GM20000 (cell line): Measurements from ENCODE around the gene MUC5B.

Source experiments
- DNase-seq: peaks from one replicate; pipeline ENCODE4 v3.0.0; 2012; ENCODE audit warnings: low spot score
- TF ChIP-seq, protein P1 (sequence below): IDR thresholded peaks from 2 replicates; pipeline ENCODE4 v1.5.1; 2012; ENCODE audit warnings: mild to moderate bottlenecking, control low read depth; ENCODE audit errors: extremely low read depth, missing control alignments

Gene MUC5B

GRCh38 chr11:1283091-1283511 lies 60.2 kb downstream of the MUC5B start:
- no peak for DNase-seq
- TF ChIP-seq, protein P1, sequence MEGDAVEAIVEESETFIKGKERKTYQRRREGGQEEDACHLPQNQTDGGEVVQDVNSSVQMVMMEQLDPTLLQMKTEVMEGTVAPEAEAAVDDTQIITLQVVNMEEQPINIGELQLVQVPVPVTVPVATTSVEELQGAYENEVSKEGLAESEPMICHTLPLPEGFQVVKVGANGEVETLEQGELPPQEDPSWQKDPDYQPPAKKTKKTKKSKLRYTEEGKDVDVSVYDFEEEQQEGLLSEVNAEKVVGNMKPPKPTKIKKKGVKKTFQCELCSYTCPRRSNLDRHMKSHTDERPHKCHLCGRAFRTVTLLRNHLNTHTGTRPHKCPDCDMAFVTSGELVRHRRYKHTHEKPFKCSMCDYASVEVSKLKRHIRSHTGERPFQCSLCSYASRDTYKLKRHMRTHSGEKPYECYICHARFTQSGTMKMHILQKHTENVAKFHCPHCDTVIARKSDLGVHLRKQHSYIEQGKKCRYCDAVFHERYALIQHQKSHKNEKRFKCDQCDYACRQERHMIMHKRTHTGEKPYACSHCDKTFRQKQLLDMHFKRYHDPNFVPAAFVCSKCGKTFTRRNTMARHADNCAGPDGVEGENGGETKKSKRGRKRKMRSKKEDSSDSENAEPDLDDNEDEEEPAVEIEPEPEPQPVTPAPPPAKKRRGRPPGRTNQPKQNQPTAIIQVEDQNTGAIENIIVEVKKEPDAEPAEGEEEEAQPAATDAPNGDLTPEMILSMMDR, result no peak

DNA sequence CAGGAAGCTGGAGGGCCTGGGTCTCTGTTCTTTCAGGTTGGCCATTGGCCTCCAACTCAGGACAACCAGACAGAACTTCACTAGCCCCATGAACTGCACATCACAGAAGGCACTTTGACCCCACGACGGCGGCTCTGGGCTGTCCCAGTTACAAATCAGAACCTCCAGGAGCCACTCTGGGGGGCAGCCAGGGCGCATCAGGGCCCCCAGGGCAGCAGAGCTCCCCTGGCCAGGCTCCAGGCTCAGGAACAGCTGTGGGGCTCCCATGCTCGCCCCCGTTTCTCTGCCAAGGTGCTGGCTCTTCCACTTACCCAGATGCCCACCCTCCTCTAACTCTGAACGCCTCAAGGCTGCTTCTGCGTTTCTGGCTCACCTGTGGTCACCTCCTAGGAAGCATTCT lies 61.0 kb downstream of the MUC5B start:
- no peak for DNase-seq
- TF ChIP-seq, protein P1, result no peak

DNA sequence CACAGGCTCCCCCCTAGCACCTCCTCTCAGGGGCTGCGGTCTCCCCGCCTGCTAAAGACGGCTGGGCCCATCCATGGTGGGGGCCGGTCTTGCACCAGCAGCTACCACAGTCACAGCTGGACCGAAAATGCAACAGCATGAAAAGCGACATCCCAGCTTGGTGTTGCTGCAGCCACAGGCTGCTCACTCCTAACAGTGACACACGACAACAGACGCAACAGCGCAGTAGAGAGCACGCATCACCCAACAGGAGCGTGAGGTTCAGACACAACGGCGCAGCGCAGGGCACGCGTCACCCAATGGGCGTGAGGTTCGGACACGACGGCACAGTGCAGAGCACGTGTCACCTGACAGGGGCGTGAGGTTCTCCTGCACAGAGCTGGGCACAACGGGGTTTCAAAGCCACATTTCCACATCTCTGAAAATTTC lies 62.5 kb downstream of the MUC5B start:
- DNase-seq, result no peak

DNA sequence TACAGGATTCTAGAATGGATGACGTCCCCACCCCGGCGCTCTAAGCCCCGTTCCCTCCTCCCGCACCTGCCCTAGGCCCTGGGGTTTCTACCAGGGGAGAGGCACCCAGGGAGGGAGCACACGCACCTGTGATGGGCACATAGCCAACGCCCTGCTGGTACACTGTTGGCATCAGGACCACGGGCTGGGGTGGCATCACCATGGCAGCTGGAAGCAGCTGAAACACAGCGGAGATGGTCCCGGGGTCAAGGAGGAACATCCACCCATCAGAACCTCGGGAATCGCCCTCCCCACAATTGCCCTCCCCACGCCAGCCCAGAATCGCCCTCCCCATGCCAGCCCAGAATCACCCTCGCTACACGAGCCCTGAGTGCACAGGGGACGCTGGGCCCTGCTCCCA lies 63.0 kb downstream of the MUC5B start:
- no peak for DNase-seq
- TF ChIP-seq, protein P1, result no peak

More for the DNA sequence above, 62.5 kb downstream of the MUC5B start:
- TF ChIP-seq, protein P1, result no peak

- DNase-seq, result no peak
- TF ChIP-seq, protein P1, result no peak
Observed at GRCh38 chr11:1287928-1288327, 65.1 kb downstream of the MUC5B start.

- DNase-seq, result no peak
- TF ChIP-seq, protein P1, result no peak
Observed at GRCh38 chr11:1288426-1289151, 65.7 kb downstream of the MUC5B start.

- no peak for DNase-seq
Observed at GRCh38 chr11:1289211-1289935, 66.5 kb downstream of the MUC5B start.

More at GRCh38 chr11:1289211-1289935, 66.5 kb downstream of the MUC5B start:
- TF ChIP-seq, protein P1, result no peak
